Stimulated activated CD4-positive, alpha-beta T cell treated with anti-CD3 and anti-CD28 coated beads, TNF-alpha, amount 100 ng/mL, for 4 hours (primary cell): ENCODE data around the gene TCF19.

Experiments used
- DNase-seq, 3 experiments: peaks; one replicate each; pipeline ENCODE4 v3.0.0-alpha.2; 2020; ENCODE audit warnings: low read depth in 3 of 3

TCF19 gene

DNA sequence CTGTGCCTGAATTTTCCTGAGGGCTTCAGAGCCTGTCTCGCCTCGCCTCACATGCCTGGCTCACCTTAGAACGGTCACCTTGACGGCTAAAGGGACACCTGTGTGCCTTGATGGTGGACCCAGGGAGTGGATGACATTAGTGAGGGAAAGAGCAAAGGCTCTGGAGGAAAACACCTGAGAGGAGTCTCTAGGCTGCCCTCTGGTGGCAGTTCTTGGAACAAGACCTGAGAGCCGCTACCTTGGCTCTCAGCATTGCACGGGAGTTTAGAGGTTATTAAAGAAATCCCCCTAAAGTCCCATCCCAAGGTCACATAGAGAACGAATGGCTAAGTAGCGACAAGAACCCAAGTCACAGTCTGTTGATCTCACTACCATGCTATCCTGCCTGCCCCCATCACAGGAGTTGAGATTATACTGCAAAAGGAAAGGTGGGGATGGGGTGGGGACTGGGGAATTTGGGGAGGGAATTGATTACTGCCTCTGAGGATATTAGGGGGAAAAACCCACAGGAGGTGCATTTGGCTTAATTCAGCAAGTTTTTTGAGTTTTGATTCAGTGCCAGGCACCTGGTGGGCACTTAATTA lies 30.2 kb upstream of the TCF19 start:
- DNase-seq = peak; percentile 41 to 61 (median 49)

DNA sequence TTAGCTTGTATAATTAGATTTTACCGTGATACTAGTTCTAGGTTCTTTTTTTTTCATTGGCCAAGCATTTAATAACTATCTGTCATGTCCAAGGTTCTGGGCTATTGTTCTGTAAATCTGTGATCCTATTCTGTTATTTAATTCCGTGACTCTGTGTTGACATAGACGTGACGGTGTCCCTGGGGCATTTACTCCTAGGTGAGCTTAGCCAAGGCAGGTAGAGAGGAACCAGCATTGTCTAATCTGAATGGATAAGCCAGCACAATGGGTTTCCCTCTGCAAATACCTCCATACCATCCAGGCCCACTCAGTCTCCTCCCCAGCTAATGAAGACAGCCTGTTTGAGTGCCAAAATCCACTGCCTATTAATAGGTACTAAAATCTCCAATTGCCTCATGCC lies 29.3 kb upstream of the TCF19 start:
- no peak for DNase-seq

DNA sequence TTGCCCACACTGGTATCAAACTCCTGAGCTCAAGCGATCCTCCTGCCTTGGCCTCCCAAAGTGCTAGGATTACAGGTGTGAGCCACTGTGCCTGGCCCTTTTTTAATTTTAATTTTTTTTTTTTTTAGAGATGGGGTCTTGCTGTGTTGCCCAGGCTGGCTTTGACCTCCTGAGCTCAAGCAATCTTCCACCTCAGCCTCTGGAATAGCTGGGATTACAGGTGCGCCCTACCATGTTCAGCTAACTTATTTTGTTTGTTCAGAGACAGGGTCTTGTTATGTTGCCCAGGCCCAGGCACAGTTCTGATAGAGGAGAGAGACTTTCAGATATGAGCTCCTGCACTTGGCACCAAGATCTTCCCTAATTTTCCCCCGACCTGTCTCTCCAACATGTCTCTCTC lies 27.6 kb upstream of the TCF19 start:
- DNase-seq = no peak

DNA sequence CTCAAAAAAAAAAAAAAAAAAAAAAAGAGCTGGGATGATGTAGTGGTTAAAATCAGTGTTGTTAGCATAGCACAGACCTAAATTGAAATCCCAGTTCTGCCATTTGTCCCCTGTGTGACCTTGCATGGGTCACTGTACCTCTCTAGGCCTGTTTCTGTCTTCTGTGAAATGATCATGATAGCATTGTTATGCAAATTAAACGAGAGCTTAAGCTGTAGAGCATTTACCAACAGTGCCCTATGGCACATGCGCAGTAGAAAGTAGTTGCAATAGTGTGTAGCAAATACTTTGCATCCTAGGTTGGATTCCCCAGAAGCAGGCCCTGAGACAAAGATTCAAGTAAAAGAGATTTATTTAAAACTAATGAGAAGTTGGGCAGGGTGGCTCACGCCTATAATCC lies 26.8 kb upstream of the TCF19 start:
- no peak for DNase-seq

DNA sequence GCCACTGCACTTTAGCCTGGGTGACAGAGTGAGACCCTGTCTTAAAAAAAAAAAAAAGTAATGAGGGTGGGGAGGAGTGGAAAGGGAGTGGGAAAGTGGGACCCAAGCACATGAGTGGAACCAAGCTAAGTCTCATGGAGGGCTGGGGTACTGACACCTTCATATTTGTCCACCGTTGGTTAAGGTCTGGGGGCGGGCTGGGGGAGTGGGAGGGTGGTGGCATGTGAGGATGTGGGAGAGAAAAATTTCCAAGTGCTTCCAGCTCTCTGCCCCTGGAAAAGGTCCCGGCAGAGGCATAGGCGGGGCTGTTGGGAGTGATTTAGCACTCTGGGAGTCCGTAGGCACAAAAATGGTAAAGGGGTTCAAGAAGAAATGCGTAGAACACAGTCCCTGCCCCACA lies 25.6 kb upstream of the TCF19 start:
- DNase-seq = no peak

DNA sequence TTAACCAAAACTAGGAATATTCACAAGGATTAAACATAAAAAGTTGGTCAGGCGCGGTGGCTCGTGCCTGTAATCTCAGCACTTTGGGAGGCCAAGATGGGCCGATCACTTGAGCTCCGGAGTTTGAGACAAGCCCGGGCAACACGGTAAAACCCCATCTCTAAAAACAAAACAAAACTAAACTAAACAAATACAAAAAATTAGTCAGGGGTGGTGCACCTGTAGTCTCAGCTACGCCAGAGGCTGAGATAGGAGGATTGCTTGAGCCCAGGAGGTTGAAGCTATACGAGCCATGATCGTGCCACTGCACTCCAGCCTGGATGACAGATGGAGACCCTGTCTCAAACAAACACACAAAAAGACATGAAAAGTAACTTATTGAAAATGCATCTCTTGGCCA lies 22.7 kb upstream of the TCF19 start:
- DNase-seq = no peak

DNA sequence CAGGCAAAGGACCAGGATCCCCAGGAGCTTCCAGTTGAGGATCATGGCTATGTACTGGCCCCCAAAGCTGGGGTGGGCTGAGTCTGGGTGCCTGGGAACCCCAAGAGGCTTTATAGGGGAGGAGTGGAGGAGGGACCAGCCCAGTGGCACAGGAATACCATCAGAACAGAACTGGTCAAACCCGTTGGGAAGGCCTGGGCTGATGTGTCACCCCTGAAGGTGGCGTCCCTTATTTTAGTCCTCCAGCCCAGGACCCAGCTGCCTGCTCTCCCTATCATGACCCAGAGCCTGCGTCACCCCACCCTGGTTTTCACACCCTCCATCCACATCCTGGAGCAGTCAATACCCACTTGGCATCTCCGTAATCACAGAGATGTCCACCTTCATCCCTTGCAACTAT lies 19.4 kb upstream of the TCF19 start, which contains the start of gene PSORS1C2:
TSS of gene PSORS1C2 (minus strand) at position 85 of the 400 bp plus-strand sequence. CDS start at position 45, 40 bp downstream.
- no peak for DNase-seq

DNA sequence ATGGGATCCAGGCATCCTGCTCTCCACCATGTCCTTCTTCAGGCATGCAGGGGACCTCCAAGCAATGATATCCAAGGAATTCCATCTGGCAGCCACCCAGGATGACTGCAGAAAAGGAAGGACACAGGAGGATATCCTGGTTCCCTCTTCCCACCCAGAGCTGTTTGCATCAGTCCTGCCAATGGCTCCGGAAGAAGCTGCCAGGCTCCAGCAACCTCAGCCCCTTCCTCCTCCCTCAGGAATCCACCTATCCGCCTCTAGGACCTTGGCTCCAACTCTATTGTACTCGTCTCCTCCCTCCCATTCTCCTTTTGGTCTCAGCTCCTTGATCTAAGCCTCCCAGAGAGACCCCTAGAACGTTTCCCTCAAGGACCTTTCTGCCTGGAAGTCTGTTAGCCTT lies 18.8 kb upstream of the TCF19 start:
- DNase-seq = no peak

DNA sequence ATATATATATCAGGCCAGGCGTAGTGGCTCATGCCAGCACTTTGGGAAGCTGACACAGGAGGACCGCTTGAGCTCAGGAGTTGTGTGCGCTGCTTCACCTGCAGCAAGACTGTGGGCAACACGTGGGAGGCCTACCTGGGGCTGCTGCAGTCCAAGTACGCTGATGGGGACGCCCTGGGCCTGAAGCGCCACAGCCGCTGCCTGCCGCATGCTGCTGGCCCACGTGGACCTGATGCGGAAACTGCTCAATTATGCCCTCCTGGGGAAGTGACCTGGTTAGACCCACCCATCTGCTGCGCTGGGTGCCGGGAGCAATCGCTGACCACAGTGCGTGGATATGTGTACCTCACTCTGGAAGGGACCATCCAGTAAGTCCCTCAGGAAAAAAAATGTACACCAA lies 17.7 kb upstream of the TCF19 start:
- no peak for DNase-seq

DNA sequence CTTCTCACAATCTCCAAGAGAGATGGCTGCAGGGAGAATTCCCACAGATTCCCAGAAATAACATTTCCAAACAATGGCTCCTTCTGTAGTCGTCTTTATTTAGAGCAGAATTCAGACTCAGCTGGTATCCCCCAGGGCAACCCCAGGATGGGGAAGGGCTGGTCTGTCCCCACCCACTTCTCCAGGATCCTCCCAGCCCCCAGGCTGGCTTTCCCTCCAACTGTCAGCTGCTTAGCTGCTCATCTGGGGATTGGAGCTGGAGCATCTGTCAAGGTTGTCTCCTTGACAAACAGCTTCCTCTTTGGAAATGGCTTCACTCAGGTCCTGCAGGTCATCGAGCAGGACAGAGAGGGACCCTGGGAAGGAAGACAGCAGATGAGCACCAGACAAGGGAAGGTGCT lies 16.0 kb upstream of the TCF19 start:
- DNase-seq = no peak

DNA sequence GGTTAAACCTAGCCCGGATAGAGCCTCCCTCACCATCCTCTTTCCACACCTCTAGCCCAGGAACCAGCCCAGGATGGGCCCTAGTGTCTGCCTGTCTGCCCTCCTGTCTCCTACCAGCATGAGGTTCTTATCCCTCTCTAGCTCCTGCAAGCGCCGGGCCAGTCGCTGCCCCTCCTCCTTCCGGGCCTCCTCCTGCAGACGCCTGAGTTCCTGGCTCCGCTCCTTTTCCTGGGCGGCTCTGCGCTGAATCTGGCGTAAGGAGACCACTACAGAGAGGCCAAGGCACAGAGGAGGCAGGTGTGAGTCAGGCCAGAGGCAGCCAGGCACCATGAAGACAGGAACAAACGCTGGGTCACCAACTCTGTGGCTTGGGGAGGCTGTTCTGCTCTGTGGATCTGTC lies 15.2 kb upstream of the TCF19 start:
- no peak for DNase-seq

DNA sequence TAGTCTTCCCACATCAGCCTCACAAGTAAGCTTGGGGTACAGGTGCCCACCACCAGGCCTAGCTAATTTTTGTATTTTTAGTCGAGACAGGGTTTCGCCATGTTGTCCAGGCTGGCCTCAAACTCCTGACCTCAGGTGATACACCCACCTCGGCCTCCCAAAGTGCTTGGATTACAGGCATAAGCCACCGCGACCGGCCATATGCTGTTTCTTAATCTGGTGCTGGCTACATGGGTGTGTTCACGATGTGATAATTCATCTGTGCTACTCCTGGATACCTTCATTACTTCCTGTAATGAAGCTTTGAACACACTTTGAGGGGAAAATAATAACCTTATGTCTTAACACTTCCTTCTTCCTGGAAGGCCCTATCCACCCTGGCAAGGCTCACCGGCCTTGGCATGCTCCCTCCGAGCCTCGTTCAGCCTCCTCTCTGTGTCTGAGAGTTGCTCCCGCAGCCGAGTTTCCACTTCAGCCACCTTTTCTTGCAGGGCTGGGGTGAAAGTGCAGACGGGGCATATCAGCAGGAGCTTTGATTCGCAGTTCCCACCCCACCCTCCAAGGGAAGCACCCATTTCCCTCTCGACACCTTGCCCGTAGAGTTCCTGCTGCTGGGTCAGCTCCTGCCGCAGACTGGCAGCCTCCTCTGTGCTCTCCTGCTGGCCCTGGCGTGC lies 14.0 kb upstream of the TCF19 start:
- DNase-seq = no peak

DNA sequence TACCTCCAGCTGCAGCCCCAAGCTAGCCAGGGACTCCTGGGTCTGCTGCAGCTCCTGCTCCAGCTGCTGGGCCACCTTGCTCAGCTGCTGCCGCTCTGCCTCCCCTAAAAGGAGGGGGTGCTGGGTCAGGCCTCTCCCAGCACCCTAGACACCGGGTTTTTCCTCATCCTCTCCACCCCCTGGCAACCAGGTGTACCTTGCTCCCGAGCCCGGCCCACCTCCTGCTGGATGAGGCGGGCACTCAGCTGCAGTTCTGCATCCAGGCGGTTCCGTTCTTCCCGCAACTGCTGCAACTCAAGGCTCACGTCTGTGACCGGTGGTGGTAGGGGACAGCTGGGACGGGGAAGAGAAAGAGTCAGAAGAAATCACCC lies 13.4 kb upstream of the TCF19 start:
- DNase-seq = no peak

DNA sequence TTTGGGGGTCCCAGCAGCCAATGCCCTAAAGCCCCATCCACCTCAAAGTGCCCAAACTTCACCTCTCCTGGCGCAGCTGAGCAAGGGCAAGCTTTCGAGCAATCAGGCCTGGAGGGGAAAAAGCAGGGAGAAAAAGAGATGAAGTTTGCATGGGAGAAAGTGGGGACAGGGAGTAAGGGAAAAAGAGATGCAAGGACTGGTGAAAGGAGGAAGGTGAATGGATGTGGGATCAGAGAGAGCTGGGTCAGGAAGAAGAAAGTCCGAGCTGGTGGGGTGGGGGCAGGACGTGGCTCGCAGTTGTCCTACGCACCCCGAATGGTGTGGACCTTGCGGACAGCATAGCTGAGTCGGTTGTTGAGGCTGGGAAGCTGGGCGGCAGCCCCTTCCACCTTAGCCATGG lies 13.0 kb upstream of the TCF19 start:
- no peak for DNase-seq

DNA sequence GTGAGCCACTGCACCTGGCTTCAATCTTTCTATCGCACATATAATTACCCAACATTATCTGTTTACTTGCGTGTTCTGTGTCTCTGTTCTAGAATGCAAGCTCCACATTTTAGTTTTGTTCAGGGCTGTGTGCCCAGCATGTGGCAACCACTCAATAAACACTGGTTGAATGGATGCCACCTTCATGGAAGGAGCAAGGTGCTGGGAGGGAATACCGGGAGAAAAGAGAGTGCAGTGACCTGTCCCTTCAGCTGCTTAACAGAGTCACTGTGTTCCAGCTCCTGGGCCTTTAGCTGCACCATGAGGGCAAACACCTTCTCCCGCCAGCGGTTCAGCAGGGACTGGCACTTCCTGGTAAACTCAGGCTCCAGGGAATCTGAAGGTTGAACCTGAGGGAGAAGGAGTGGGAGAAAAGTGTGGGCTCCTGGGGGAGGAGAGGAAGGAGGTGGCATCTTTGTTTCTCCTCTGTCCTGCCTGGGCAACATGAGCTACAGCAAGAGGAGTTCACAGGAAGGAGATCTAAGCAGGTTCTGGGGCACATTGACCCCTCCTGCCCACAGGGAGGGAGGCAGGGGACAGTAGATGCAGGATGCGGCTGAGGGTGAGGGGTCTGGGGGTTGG lies 8.5 kb upstream of the TCF19 start:
- no peak for DNase-seq

DNA sequence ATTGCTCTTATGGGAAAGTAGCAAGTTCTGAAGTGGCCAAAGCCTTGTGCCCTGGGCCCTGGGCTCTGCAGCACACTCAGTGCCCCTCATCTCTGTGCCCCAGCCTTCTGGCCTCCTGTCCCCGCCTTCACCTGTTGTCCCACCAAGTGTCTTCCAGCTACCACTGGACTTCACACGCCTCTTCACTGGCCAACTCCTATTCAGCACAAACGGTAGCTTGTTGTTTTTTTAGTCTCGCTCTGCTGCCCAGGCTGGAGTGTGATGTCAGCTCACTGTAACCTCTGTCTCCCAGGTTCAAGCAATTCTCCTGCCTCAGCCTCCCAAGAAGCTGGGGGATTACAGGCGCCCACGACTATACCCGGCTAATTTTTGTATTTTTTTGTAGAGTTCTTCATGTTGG lies 5.6 kb upstream of the TCF19 start:
- no peak for DNase-seq

DNA sequence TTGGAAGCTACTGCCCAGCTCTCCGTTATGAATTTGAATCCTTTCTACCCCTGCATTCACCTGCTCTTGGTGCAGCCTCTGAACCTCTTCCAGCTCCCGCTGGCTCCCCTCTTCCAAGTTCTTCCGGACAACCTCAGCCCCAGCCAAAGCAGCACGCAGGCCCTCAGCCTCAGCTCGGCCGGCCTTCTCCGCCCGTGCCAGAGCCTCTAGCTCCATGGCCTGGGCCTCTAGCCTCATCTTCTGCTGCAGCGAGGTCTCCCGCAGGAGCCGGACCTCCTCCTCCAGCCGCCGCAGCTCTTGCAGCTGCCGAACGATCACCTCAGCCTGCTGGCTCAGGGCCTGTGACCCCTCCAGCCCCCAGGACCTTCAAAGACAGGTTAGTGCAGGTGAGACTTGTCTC lies 4.0 kb upstream of the TCF19 start:
- DNase-seq = no peak

DNA sequence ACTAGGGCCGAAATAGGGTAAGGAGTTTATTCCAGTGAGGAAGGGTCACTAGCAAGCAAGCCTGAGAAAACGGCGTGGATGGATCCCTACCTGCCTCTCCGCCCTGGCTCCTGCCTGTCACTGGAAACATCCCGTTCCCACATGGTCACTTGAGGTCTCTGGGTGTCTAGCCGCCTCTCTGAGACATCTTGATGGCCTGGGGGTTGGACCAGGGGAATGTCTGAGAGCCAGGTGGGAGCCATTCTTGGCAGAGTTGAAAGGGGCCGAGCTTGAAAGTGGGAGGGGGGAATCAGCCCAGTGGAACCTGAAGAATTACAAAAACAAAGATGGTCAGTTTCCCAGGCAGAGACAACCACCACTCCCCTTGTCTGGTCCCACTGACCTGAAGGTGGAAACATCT lies 1.7 kb upstream of the TCF19 start:
- DNase-seq = no peak

DNA sequence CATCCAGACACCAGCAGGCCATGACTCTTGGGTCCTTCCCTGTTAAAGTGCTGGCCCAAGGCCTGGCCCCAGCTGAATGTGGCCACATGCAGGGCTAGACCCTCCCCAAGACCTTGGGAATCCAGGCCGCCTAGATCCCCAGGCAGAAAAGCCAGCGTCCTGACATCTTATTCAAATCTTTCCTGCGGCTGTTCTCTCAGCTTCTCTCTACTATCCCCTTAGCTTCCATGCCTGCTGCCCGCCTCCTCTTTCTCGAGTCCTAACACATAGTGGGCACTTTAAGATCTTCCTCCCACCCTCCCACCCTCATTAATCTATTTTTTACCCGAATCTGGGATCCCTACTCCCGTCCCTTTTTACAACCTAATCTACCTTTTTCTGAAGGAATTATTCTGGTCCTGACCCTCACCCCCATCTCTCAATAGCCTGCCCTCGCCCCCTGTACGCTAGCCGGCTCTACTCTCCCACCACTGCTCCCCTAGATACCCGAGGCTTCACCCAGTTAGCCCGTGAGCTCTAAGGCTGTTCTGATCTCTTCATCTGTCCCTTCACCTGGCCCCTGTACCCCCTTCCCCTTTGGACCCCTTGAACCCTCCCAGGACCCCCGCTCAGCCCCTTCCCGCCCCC lies 763 bp upstream of the TCF19 start, which contains the start of gene CCHCR1:
TSS of gene CCHCR1 (minus strand) at position 290 of the 627 bp plus-strand sequence. CDS start at position 88, 202 bp downstream.
- DNase-seq = no peak

DNA sequence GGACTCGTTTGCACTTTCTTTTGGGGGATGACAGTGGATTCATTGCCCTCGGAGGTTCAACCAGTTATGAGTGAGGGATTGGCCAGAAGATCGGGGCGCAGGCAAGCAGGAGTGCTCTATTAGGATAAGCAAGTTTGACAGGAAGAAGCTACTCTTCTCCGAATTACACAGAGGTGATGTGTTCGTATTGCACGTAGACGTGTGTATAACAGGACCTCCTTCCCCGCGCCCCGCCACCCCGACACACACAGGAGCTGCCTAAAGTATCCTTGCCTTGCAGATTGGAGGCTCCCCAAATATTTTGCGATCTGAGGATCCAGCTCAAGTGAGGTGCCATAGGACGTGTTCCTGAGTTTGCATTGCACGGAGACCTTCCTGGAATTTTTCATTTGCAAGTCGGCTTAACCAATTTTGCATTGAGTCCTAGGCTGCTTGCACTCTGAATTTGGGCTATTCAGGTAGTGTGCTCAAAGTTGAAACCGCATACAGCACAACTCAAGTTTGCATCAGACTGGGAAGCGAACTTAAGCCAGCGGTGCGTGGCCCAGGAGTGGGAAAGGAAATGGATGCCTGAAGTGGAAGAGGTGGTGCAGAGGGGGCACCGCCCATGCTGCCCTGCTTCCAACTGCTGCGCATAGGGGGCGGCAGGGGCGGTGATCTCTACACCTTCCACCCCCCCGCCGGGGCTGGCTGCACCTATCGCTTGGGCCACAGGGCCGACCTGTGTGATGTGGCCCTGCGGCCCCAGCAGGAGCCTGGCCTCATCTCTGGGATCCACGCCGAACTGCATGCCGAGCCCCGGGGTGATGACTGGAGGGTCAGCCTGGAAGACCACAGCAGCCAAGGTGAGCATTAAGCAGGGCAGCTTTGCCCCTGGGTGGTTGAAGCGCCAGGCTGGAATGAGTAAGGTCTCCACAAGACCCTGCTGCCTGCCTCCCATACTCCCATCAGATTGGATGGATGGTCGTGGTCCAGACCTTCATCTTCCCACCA lies 770 bp downstream of the TCF19 start:
- no peak for DNase-seq

DNA sequence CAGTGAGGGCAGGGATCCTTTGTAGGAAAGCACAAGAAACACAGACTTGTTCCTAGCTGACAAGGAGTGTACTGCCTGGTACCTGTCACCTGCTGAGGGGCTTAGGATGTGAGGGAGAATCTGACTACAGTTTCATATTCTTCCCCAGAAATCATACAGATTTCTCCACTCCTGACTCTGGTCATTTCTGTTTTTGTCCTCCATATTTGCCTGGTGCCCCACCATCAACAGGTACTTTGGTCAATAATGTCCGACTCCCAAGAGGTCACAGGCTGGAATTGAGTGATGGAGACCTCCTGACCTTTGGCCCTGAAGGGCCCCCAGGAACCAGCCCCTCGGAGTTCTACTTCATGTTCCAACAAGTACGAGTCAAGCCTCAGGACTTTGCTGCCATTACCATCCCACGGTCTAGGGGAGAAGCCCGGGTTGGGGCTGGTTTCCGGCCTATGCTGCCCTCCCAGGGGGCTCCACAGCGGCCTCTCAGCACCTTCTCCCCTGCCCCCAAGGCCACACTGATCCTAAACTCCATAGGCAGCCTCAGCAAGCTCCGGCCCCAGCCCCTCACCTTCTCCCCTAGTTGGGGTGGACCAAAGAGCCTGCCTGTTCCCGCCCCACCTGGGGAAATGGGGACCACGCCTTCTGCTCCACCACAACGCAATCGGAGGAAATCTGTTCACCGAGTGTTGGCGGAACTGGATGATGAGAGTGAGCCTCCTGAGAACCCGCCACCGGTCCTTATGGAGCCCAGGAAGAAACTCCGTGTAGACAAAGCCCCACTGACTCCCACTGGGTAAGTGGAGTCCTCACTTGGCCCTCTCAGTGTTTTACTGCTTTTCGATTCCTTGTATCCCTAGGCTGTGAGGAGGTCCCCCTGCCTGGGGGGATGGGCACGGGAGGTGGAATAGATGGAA lies 3.1 kb downstream of the TCF19 start:
- no peak for DNase-seq
